K562 (cell line): ENCODE data around the gene TJP2.

ENCODE experiments used
- EP300 ChIP-seq: IDR thresholded peaks from 2 replicates; pipeline ENCODE4 v1.6.1; 2012; ENCODE audit warnings: low read length, improper control_type of control experiment
- FOXJ2 ChIP-seq: fragments of 200-800 bp; sonication (Bioruptor generic); IDR thresholded peaks from 2 replicates; pipeline ENCODE4 v1.6.1; 2016; ENCODE audit warnings: missing genetic modification characterization, missing compliant biosample characterization
- JUN ChIP-seq, 2 experiments: sonication (generic) in 1 of 2; formaldehyde crosslinking in 1 of 2; IDR thresholded peaks; 2 replicates each; pipeline versions ENCODE4 v1.6.1 to v1.8.0; 2012 to 2022; ENCODE audit warnings: borderline replicate concordance in 2 of 2, mild to moderate bottlenecking in 2 of 2, improper control_type of control experiment in 1 of 2, low read depth in 1 of 2, low read length in 1 of 2, missing genetic modification reagents in 1 of 2
- JUNB ChIP-seq: fragments of 450-650 bp; formaldehyde crosslinking; conservative IDR thresholded peaks from 2 replicates; pipeline ENCODE4 v1.4.0; 2020; ENCODE audit warnings: mild to moderate bottlenecking
- MXI1 ChIP-seq: IDR thresholded peaks from 2 replicates; pipeline ENCODE4 v1.6.1; 2011; ENCODE audit warnings: low read depth, mild to moderate bottlenecking, improper control_type of control experiment, low read length
- POLR2A ChIP-seq: fragments of 450-650 bp; conservative IDR thresholded peaks from 2 replicates; pipeline ENCODE4 v1.6.1; 2016
- RNF2 ChIP-seq: sonication (generic); IDR thresholded peaks from 2 replicates; pipeline ENCODE4 v1.6.1; 2016
- TCF3 ChIP-seq: sonication (generic); formaldehyde crosslinking; IDR thresholded peaks from 2 replicates; pipeline ENCODE4 v1.4.0; 2020; ENCODE audit warnings: mild to moderate bottlenecking, missing genetic modification reagents
- ZBTB8A ChIP-seq: fragments of 450-650 bp; IDR thresholded peaks from 2 replicates; pipeline ENCODE4 v1.6.1; 2018; ENCODE audit warnings: mild to moderate bottlenecking, moderate library complexity; ENCODE audit not compliant: partially characterized antibody
- ZNF589 ChIP-seq: fragments of 200-800 bp; sonication (Bioruptor generic); IDR thresholded peaks from 2 replicates; pipeline ENCODE4 v1.6.1; 2016; ENCODE audit warnings: low read depth, missing genetic modification characterization, missing compliant biosample characterization
- TF ChIP-seq, protein P1 (sequence below): fragments of 450-650 bp; conservative IDR thresholded peaks from 2 replicates; pipeline ENCODE4 v1.6.1; 2016; ENCODE audit warnings: missing genetic modification characterization, low read depth, mild to moderate bottlenecking, control low read depth, missing compliant biosample characterization
- TF ChIP-seq, protein P2 (sequence below): fragments of 250-450 bp; sonication (Bioruptor Pico); IDR thresholded peaks from 2 replicates; pipeline ENCODE4 v1.8.0; 2021; ENCODE audit warnings: borderline replicate concordance, mild to moderate bottlenecking, moderate library complexity; ENCODE audit not compliant: poor library complexity, severe bottlenecking
- TF ChIP-seq, protein P3 (sequence below), 3 experiments: IDR thresholded peaks in 2 of 3; conservative IDR thresholded peaks in 1 of 3; 2 replicates each; pipeline ENCODE4 v1.5.1; 2011 to 2012; ENCODE audit warnings: low read length in 3 of 3, mild to moderate bottlenecking in 3 of 3, control low read depth in 2 of 3, improper control_type of control experiment in 1 of 3, inconsistent platforms in 1 of 3, low read depth in 1 of 3, mixed read lengths in 1 of 3, moderate library complexity in 1 of 3; ENCODE audit not compliant: insufficient read depth in 2 of 3

GRCh38 chr9:69151506-69151905 lies 22.6 kb upstream of the TJP2 start:
- TF ChIP-seq, protein P1, sequence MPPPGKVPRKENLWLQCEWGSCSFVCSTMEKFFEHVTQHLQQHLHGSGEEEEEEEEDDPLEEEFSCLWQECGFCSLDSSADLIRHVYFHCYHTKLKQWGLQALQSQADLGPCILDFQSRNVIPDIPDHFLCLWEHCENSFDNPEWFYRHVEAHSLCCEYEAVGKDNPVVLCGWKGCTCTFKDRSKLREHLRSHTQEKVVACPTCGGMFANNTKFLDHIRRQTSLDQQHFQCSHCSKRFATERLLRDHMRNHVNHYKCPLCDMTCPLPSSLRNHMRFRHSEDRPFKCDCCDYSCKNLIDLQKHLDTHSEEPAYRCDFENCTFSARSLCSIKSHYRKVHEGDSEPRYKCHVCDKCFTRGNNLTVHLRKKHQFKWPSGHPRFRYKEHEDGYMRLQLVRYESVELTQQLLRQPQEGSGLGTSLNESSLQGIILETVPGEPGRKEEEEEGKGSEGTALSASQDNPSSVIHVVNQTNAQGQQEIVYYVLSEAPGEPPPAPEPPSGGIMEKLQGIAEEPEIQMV (tag) = no peak
- TF ChIP-seq, protein P2, sequence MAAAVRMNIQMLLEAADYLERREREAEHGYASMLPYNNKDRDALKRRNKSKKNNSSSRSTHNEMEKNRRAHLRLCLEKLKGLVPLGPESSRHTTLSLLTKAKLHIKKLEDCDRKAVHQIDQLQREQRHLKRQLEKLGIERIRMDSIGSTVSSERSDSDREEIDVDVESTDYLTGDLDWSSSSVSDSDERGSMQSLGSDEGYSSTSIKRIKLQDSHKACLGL (CRISPR knock-in tag) = no peak
- TF ChIP-seq ZBTB8A = no peak
- no peak for TF ChIP-seq TCF3 (CRISPR knock-in tag)
- TF ChIP-seq JUN (IDR thresholded peaks at IDR 0.05; ENCODE audit: borderline replicate concordance, low read depth, low read length) = no peak
- no peak for TF ChIP-seq JUN (CRISPR knock-in tag; IDR thresholded peaks at IDR 0.05; ENCODE audit: borderline replicate concordance)
- TF ChIP-seq POLR2A = no peak
- TF ChIP-seq RNF2 = no peak
- TF ChIP-seq, protein P3, sequence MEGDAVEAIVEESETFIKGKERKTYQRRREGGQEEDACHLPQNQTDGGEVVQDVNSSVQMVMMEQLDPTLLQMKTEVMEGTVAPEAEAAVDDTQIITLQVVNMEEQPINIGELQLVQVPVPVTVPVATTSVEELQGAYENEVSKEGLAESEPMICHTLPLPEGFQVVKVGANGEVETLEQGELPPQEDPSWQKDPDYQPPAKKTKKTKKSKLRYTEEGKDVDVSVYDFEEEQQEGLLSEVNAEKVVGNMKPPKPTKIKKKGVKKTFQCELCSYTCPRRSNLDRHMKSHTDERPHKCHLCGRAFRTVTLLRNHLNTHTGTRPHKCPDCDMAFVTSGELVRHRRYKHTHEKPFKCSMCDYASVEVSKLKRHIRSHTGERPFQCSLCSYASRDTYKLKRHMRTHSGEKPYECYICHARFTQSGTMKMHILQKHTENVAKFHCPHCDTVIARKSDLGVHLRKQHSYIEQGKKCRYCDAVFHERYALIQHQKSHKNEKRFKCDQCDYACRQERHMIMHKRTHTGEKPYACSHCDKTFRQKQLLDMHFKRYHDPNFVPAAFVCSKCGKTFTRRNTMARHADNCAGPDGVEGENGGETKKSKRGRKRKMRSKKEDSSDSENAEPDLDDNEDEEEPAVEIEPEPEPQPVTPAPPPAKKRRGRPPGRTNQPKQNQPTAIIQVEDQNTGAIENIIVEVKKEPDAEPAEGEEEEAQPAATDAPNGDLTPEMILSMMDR (IDR thresholded peaks at IDR 0.05 in 2 of 3, conservative IDR thresholded peaks at IDR 0.05 in 1 of 3; ENCODE audit: insufficient read depth in 2 of 3, low read depth in 1 of 3, low read length in 3 of 3) = no peak
- no peak for TF ChIP-seq JUNB (CRISPR knock-in tag)
- no peak for TF ChIP-seq FOXJ2 (tag)
- no peak for TF ChIP-seq MXI1
- no peak for TF ChIP-seq EP300
- no peak for TF ChIP-seq ZNF589 (CRISPR knock-in tag)
